ENCODE data around the gene RAB24.
A peak's percentile ranks its signal among the peaks of the same experiment; 100 is the strongest.

RAB24 gene

DNA sequence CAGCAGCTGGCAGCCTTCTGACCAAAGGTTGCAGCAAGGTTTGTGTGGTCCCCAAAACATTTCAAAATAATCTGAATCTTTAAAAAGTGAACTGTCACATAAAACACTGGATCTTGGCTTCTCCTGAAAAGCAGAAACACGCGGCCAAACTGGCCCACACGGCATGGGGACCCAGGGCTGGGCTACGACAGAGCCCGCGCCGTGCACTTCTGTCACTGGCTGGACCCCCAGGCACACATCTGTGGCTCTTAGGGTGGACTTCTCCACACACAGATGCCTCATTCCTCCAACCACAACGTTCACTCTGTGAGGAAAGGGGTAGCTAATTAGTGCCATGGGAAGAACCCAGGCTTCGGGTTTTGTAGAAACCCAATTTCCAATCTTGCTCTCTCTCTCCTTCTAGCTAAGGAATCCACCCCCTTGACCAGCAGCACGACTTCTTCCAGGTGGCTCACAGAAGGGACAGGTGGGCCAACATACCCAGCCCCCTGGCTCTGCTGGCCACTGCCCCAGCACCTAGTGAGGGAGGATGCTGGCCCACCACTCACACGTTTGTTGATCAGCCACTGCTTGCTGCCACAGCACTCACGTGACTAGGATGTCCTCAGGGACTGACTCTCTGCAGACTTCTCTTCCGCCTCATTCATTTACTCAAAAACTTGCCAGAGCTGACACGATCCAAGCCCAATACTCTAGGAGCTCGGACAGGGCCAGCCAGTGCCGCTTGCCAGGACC, 30.1 kb upstream of the RAB24 start:
- DNase-seq (ENCODE audit: low spot score) = no peak

DNA sequence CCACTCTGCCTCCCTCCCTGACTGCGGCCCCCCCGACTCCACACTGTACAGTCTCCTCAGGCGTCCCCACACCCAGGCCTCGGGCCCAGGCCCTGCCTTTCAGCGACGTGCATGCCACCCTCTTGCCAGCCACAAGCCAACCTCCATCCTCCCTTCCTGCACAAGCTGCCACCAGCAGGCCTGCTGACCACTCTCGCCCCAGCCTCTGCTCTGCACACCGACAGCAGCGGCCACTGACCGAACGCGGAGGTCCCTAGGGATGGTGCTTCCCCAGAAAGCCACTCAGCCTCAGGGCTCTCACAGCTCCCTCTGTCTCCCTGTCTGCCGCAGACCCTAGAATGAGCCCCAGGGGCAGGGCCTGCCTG, 29.4 kb upstream of the RAB24 start:
- DNase-seq (ENCODE audit: low spot score) = no peak

DNA sequence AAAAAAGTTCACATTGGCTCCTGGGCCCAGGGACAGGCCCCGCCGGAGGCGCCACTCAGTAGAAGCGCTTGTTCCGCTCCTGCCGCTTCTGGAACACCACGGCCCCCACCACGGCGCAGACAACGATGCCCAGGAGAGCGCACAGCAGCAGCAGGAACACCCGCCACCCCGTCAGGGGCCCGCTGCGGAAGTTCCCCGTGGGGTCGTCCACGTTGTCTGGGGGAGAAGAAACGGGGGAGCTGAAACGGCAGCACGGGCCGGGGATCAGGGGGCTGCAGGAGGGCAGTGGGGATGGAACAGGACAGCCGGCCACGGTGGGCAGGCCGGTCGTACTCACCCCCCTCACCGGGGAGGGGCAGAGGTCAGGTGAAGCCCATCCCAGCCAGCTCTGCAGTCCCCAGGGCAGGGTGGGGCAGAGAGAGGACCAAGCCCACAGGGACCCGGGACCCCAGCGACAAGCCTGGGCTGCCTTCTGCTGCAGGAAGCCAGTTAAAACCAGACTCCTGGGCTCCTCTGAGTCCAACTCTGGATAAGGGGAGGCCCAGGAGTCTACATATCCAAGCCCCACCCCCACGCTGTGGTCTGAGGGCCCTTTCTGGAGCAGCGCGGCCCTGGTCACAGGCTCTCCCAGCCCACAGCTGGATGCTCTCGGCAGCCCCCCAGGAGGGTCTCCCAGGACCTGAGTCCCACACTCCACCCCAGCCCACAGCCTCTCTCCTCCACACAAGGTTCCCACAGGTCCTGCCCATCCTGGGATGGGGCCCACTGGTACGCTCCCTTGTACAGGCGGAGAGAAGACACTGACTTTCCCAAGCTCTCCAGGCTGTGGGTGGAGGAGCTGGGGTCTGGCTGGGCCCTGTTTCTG, 28.7 kb upstream of the RAB24 start:
- DNase-seq (ENCODE audit: low spot score) = no peak

DNA sequence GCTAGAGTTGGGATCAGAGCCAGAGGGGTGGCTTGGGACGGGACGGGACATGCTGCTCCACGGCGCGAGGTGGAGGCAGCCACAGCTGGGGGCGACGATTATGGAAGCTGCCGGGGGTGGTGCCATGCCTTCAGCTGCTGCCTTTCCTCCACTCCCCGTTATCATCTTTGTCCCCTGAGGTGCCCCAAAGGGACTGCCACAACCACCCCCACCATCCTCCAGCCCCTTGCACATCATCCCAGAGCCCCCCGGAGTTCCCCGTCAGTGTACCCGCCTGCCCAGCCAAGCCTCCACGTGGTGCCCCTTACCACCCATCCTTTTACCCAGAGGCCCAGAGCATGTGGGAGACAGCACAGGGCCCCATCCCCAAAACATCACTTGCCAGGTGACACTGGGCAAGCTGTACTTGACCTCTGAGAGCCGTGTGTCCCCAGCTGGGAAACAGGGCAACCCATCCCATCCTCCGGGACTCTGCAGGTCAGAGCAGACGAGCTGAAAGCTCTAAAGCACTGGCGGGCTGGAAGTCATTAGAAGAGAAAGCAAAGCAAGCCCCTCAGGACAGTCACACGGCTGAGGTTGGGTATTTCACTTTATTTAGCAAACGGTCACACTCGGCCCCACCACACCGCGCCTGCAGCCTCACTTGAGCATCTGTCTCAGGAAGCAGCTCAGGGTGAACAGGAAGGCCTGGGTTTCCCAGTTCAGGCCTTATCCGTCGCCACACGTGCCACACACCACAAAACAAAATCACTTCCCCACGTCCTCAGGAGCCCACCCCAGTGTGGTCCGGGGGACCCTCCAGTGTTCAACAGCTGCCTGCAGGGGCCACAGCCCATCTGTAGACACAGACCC, 27.7 kb upstream of the RAB24 start:
- no peak for DNase-seq (ENCODE audit: low spot score)

DNA sequence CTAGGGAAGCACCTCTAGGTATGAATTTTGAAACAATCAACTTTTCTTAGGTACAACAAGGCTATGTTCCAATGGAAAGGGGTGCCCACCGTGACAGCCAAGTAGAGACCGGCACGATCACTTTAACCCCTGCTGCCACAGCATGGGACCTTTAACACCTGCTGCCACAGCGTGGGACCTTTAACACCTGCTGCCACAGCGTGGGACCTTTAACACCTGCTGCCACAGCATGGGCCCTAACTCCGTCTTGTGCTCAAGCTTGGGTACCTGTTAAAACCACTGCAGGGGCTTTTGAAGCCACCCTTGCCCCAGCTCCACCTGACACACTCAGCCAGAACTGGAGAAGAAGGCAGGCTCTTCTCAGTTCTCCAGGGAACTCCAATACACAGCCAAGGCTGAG, 26.4 kb upstream of the RAB24 start:
- DNase-seq (ENCODE audit: low spot score) = no peak

DNA sequence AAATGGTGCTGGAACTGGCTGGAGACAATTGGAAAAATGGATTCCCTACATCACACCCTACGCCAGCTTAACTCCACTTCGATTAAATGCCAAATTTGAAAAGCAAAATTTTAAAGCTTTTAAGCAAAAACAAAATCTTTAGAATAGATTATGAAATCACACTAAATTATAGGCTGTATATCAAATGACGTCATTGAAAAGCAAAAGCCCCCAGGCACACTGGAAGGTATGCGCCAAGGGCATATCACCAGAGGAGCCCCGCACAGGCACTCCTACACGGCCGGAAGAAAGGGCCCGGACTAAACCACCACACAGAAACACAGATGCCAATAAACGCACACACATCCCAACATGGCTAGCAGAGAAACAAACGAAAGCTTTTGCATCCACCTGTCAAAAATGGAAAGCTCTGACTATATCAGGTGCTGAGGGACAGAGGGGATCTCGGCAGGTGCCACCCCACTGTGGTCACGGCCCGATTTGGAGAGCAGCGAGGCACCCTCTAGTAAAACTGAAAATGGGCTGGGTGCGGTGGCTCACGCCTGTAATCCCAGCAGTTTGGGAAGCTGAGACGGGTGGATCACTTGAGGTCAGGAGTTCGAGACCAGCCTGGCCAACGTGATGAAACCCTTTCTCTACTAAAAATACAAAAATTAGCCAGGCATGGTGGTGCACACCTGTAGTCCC, 25.2 kb upstream of the RAB24 start:
- DNase-seq (ENCODE audit: low spot score) = no peak

DNA sequence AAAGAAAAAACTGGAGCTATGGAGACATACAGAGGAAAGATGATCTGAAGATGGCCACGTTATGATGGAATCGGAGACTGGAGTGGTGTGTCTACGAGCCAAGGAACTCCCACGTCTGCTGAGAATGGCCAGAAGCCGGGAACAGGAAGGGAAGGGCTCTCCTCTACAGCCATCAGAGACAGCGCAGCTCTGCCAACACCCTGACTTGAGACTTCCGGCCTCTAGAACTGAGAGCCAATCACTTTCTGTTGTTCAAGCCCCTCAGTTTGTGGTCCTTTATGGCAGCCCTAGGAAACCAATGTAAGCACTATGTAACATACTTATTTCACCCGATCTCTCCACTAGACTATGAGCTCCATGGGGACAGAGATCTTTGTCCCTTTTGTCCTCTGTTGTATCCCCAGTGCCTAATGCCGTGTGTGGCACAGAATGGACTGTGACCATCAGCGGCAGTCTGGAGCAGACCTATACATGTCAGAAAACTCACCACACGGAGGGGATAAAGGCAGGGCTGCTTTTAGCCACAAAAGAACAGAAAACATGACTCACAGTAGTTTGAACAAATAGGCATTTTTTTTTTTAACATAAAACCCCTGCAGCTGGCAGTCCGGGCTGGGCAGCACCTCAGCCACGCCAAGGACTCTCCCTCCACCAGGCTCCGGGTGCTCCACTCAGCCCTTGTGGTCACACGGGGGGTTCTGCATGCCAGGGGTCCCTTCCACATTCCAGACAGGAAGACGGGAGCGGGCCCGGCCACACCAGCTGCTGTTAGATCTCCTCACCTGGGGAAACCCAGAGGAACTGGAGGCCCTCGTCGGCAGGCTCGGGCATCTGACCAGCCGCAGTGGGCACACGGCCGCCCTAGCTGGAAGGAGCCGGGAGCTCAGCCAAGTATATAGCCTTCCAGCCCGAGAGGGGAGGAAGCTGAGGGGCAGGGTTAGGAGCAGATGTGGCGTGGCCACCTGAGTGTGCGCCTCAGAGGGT, 24.3 kb upstream of the RAB24 start:
- no peak for DNase-seq (ENCODE audit: low spot score)

DNA sequence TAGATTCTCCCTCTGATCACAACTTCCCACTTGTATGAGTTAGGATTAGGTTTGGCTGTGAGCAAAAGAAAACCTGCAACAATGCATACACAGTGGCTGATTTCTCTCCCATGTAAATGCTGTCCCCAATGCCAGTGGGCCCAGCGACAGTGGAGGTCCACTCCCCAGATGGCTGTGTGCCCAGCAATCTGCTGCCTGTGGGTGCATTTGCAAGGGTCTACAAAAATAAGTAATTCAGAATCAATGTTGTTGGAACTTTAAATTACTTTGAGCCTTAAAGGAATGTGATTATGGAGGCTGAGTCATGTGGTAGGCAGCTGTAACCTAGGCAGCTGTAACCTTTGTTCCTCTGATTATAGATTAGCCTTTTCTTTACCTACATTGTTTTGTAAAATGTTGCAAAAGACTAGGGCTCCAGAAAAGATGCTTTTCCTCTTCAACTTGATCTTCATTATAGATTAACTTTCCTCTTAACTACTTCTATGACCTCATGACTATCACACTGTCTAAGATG, 22.4 kb upstream of the RAB24 start:
- no peak for DNase-seq (ENCODE audit: low spot score)

DNA sequence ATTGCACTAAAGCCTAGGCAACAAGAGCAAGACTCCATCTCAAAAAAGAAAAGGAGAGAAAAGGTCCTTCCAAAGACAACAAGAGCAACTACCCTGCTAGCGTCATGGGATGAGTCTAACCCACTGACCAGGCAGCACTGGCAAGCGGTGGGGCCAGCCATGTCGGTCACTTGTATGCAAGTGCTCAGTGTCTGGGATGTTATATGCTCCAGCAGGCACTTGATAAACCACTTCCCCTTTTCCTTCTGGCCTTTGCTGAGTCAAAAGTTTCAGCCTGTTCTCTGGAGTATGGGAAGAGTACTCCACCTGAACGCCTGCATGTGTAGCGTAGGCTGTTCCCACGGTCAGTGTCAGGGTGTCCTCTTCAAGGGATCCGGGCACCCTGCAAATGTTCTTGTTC, 17.4 kb upstream of the RAB24 start:
- DNase-seq (ENCODE audit: low spot score) = no peak

DNA sequence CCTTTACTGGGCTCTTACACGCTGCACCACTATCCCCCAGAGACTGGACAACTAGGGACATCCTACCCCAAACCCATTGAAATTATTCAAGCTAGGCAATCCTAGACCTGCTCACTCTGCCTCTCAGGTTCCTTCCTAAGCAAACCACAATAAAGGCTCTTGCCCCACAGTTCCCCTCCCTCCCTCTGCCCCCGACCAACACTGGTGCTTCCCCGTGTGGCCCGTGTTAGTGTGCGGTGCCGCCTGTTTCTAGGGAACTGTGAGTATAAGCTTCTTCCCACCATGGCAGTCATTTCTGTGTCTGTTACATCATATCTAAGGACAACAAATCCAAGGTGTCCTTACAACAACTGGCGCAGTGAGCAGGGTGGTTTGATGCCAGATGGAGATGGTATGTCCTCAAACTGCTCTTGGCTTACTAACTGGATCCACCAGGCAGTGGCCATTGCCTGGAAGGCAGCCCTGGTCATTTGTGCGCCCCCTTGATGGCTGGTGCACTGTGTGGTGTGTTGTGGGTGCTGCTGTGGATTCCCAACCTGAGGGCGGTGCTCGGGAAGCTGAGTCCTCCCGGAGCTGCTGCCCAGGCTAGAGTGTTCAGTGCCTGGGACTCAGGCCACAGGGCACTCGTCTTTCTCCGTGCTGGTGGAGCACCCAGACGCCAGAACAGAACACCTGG, 16.5 kb upstream of the RAB24 start:
- no peak for DNase-seq (ENCODE audit: low spot score)

DNA sequence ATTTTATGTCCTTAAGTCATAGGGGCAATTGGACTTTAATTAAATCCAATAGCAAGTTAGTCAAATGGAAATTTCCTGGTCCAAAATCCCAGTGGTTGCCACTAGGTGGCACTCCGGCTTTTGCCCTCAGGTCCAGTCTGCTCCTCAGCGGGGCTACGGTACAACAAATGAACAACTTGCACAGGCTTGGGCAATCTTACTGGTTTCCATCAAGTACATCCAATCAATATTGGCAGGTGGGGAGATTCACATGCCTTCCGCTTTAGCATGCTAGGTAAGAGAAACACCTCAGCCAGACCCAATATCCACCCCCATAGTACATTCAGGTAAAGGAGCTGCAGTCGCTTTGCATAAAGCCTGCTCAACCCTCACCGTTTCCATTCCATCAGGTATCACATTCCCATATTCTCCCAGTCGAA, 14.4 kb upstream of the RAB24 start:
- peak; percentile 74 for DNase-seq (ENCODE audit: low spot score)

DNA sequence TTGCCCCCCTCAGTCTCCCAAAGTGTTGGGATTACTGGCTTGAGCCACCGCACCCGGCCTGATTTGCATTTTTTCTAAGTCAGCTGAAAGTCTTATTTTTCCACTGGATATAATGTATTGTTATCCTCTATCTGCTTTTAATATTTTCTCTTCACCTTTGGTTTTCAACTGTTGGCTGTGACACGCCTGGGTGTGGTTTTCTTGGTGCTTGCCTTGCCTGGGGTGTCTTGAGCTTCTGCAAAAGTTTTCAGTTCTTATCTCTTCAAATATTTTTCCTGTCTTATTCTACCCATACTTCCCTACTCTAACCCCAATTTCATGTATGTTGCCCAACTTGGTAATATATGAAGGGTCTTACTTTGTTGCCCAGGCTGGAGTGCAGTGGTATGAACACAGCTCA, 12.5 kb upstream of the RAB24 start:
- no peak for DNase-seq (ENCODE audit: low spot score)

DNA sequence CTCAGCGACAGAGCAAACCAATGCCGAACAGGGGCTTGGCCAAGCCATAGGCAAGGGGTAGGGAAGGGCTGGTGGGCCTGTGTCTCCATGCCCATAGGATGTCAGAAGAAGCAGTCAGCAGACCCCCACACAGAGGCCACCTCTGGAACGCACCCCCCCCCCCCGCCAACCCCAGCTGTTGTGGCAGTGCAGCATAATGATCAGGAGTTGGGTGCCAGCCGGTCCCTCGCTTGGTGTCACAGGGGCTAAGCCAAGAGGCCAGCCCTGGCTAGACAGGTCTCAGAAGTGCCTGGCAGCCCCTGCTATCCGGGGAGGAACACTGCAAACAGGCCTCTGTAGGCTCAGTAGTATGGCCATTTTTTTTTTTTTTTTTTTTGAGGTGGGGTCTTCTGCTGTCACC, 11.9 kb upstream of the RAB24 start:
- no peak for DNase-seq (ENCODE audit: low spot score)

DNA sequence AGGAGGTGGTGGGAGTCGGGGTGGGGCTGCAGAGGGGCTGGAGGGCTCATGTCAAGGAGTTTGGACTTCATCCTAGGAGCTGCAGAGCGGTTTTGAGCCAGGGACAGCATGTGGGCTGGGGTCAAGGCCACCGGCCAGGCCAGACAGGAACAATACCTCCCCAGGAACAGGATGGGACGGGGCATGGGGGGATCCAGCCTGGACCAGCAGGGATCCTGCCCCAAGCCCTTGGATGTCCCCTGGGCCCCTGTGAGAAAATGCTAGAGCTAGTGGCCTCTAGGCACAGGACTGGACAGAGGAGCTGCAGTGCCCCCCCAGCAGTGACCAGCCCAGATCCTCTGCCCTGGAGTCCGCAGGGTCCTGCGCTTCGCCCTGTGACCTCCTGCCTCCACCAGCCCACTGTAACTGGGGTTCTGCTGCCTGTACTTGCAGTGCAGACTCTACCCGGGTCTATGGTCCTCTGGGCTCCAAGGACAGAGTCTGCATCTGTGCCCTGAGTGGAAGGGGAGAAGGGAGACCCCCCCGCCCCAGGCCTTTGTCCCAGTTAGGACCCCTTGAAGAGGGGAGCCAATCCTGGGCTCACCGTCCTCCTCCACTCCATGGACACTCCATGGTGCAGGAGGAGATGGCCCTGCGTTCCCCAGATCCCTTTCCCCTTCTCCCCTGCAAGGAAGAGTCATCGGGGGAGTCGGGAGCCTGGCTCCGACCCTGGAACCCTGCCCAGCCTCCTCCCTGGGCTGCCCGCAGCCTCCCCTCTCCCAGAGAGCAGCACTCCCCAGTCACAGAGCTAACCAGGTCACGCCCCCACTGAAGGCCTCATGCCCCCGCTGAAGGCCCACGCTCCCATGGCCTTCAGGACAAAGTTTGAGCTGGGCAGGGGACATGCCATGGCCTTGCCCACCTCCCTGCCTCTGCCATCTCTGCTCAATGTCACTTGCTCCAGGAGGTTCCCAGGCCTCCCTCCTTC, 11.1 kb upstream of the RAB24 start:
- DNase-seq (ENCODE audit: low spot score) = no peak

DNA sequence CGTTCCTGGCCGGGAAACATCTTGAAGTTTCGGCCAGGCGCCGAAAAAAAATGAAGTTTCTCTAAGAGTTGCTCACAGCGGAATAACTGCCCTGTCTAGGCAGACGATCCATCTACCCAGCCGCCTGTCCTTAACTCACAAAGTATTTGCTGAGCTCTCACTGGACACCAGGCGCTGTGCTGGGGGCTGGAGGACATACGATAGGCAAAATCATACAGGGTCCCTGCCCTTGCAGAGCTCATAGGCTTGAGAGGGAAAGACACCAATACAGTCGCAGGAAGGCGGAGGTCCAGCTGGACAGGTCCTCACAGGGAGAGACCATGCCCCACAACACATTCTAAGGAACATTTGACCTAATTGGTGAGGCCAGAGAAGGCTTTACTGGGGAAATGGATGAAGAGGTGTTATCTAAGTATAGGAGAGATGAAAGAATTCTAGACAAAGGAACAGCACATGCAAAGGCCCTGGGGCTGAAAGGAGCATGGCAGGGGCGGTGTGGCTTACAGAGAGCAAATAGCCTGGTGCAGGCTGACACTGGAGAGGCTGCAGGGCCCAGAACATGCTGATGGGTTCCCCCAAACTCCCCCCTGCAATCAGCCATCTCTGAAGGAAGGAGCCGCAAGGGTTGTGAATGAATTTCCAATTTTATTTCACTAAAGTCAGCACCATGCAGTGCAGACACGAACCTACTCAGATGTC, 10.2 kb upstream of the RAB24 start:
- no peak for DNase-seq (ENCODE audit: low spot score)

DNA sequence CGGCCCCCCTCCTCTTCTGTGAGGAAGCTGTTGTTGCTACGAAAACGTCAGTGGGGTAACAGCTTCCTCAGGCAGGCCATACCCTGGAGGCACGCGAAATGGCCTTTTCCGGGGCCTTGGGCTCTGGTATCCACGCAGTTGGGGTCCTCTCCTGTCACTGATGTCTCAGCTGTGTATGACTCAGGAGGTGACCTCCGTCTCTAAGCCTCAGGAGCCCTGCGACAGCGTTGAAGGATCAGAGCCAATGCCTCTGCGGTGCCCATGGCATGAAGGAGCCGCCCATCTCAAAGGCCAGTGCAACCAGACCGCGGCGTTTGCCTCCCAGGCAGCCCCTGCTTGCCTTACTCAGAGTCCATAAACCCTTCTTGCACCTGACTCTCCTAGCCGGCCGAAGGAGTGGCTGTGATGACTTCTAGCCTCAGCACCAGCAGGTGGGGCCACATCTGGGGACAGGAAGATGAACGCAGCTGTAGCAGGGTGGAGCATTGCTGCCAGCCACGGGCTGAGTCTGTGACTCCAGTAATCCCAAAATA, 9.2 kb upstream of the RAB24 start:
- no peak for DNase-seq (ENCODE audit: low spot score)

DNA sequence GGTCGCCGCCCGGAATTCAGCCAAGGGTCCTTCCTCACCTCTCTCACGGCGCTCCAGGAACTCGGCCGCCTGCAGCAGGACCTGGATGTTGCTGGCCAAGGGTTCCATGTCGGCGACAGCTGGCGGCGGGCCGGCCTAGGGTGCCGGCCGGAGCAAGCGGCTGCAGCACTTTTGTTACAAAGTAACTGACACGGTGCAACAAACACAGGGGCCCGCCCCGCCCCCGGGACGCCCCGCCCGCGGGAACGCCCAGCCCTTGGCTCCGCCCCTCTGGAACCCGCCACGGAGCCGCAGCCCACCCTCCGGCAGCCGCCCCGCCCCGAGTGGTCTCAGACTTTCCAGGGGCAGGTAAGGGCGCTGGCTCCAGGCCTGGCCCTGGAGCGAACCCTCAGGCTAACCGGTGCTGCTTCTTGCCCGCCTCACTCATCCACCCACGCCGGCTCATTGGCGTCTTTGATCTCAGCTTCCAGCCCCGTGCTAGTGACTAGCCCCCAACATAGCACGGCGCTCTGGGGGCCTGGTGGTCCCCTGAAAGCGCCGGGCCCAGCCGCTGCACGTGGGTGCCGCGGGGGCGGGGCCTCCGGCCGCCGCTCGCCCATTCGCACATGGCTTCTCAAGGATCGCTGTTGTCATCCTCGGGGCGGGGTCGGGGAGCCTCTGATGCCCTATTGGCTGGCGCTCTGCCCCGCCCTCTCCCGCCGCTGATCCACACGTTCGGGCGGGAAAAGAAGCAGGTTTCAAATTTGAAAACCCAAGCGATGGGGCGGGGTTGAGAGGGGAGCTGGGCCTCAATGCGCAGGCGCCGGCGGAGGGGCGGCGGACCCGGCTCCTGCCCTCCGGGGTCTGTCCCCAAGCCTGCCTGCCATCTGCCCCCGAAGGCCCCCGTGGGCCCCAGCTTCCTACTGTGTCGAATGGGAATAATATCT, 8.5 kb upstream of the RAB24 start, which contains the start of gene MXD3:
MXD3 (minus strand) TSS at position 176 of the 926 bp plus-strand sequence; CDS start at position 108, 68 bp downstream.
- DNase-seq (ENCODE audit: low spot score) = peak; percentile 99
